Fibroblast of mammary gland (primary cell): ENCODE results near the gene EIF3C.
"Not testable (repeated sequence)": the region's sequence is repeated elsewhere in the genome, so short reads cannot be mapped to it uniquely, and the experiment has no call there.

Source experiments
- DNase-seq: peaks from one replicate; pipeline ENCODE4 v3.0.0-alpha.2; 2010; ENCODE audit warnings: low read depth
- H3K4me3 ChIP-seq: 2 replicates; pipeline ENCODE4 v1.5.1; 2011; ENCODE audit warnings: low read depth, mild to moderate bottlenecking, low read length, moderate library complexity; ENCODE audit not compliant: control insufficient read depth

The EIF3C gene

DNA sequence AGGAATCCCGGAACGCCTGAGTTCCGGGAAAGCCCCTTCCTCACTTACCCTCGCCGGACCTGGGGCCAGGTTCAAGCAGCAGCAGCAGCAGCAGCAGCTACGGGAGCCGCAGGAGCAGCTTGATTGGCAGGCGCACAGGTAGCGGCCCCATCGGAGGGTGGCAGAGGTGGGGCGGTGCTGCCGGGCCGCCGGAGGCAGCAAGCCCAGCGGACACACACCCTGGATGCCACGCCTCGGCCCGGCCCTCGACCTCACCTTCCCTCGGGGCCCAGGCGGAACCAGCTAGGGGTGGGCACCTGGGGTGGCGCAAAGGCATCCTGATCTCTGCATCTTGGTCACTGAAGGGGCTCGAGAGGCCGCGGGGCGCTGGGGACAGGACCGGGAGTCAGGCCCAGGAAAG, 29.4 kb downstream of the EIF3C start:
- DNase-seq, H3K4me3 ChIP-seq: not testable (repeated sequence)

DNA sequence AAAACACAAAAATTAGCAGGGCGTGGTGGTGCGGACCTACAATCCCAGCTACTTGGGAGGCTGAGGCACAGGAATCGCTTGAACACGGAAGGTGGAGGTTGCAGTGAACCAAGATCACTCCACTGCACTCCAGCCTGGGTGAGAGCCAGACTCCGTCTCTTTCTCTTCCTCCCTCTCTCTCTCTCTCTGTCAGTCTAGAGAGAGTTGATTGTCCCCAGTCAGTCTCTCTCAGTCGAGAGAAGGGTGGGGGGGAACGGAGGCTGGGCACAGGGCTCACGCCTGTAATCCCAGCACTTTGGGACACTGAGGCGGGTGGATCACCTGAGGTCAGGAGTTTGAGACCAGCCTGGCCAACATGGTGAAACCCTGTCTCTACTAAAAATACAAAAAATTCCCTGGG, 30.0 kb downstream of the EIF3C start:
- H3K4me3 ChIP-seq, DNase-seq: not testable (repeated sequence)

DNA sequence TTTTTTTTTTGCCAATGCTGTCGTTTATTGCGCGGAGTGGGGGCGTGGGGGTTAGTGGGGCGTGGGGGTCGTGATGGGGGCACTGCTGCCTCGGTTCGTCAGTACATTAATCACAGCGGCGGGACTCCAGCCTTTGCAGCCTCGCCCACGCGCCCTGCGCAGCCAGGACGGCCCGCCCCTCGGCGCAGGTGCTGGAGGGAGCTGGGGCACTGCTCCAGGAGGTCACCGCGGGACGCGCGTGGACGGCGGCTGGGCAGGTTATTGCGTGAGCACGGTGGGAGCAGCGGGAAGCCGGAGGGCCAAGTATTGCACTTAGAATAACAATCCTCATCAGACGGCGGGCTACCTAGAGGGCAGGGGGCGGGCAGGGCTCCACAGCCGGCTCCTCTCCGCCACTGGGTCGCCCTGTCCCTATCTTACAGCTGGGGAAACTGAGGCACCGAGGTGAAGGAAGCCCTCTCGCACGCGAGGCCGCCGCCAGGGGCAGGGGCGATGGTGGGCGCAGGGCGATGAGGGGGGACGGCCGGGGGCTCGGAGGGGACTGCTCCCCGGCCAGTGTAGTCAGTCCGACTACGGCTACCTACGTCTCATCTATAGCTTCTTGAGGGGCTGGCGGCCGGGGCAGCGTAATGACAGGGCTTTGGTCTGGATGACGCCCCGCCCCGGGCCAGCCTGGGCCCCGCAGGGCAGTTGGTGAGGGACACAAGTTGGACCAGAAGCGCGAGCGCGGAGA, 35.5 kb downstream of the EIF3C start:
- DNase-seq, H3K4me3 ChIP-seq: not testable (repeated sequence)

DNA sequence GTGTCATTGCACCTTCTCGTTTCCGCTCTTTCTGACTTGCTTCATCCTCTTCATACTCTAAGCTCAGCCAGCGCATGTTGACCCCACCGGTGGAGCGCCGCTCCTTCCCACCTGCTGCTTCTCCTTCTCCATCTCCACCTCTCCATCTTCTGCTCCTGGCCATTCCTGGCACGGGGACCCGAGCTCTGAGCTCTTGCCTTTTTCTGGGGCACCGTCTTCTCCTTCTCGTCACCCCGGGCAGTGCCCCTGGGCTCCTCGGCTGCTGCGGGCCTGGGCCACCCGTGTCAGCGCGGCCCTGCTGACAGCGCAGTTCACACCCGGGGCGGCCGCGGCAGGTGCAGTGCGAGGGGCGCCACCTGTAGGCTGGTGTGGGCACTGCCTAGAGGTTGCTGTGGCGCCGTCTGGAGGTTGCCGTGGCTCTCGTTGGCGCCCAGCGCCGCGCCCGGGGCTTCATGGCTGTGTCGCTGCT, 38.8 kb downstream of the EIF3C start:
- DNase-seq = not testable (repeated sequence)

DNA sequence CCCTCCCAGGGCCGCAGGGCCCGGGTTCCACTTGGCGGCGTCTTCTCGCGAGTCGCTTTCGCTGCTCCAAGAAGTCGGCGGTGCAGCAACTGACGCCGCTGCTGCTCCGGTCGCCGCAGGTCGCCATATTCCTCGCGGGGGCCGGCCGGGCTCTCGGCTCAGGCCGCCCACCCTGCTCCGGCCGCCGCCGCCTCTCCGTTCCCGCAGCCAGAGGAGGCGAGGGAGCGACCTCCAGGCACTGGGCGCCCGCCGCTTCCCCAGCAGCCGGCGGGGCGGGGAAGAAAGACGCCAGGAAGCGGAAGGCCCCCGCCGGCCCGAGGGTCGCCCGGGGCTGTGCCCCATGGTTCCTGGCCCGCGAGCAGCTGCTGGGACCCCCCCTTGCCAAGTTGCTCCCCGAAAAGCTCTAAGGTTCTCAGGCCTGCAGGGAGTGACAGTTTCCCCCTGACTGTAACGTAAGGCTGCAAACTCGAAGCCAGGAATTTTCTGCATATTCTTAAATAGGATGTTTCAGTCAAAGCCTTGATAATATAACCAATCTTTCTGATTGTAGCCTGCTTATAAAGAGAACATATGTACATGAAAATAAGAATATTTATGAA, 39.3 kb downstream of the EIF3C start:
- not testable (repeated sequence) for DNase-seq, H3K4me3 ChIP-seq

More for the DNA sequence above, 38.8 kb downstream of the EIF3C start:
- H3K4me3 ChIP-seq = not testable (repeated sequence)

DNA sequence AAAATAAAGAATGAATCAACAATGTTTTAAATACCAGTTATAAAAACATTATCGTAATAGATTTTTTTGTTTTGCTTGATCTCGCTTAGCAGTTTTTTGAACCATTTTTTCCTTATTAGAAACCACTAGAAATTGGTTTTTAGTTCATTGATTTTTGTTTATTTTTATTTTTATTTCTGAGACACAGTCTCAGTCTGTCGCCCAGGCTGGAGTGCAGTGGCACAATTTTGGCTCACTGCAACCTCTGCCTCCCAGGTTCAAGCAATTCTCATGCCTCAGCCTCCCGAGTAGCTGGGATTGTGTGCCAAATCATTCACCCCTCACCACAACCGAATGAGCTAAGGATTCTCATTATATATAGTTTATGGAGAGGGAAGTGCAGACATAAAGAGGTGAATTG, 40.2 kb downstream of the EIF3C start, which contains the start of gene NPIPB9:
NPIPB9 (plus strand) TSS at position 301 of the 400 bp plus-strand sequence.
- H3K4me3 ChIP-seq, DNase-seq: not testable (repeated sequence)

DNA sequence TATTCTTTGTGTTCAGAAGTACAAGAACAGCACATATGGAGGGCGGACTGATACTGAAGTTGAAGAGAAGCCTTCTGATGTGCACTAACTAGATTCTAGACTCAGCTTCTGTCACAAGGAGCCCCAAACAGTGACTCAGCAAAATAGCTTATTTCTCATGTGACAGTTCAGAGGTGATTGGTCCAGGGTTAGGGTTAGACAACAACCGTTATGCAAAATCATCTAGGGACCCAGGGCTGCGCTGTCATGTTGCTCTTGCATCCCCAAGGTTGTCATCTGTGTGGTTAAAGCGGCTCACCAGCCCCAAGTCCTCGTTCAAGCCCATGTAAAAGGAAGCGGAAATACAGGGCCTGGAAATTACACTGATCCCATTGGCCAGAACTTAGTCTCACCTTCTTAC, 70.4 kb downstream of the EIF3C start:
- not testable (repeated sequence) for H3K4me3 ChIP-seq, DNase-seq

DNA sequence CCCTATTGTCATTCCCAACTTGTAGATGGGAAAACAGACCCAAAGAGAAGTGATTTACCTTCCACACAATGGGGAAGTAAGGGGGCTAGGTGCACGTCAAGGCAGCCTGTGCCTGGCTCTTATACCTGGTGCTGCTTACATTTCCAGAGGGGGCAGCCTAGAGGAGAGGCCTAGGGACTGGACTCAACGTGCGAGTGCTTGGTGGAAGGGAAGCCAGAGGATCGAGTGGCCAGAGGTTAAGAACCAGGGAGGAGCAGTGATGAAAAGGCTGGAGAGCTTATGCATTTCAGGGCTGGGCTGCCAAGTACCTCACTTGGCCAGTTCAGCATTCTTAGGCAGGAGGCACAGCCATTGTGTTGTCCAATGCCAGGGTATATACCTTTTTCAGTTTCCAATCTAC, 71.1 kb downstream of the EIF3C start:
- H3K4me3 ChIP-seq, DNase-seq: not testable (repeated sequence)
